Gastrocnemius medialis (tissue), 4 donors: ENCODE measurements around the gene TSPAN10.

ENCODE experiments used
- CTCF ChIP-seq, 5 experiments: fragments of 450-650 bp in 3 of 5; fragments of 200-600 bp in 2 of 5; sonication (generic) in 2 of 5; IDR thresholded peaks in 4 of 5; conservative IDR thresholded peaks in 1 of 5; 1 replicate in 4 of 5; 2 replicates in 1 of 5; pipeline ENCODE4 v1.5.1; 2016 to 2019; ENCODE audit warnings: antibody characterized with exemption in 5 of 5, mild to moderate bottlenecking in 3 of 5, moderate library complexity in 3 of 5
- POLR2A ChIP-seq, 2 donors: fragments of 450-650 bp; IDR thresholded peaks; one replicate each; pipeline ENCODE4 v1.6.1; 2017; ENCODE audit warnings: antibody characterized with exemption in 2 of 2, mild to moderate bottlenecking in 2 of 2, moderate library complexity in 2 of 2

GRCh38 chr17:81682565-81683207 is 45.7 kb downstream of the TSPAN10 start:
- TF ChIP-seq CTCF (IDR thresholded peaks at IDR 0.05 in 4 of 5, conservative IDR thresholded peaks at IDR 0.05 in 1 of 5) (no peak), POLR2A (IDR thresholded peaks at IDR 0.05) (no peak)
